Stomach smooth muscle (tissue), 2 donors: Measurements from ENCODE around the gene PLRG1.

Source experiments
- H3K27ac ChIP-seq: one replicate; pipeline ENCODE4 v1.7.0; 2013; ENCODE audit warnings: mild to moderate bottlenecking, low read length, inconsistent platforms
- H3K27me3 ChIP-seq, 2 donors: one replicate each; pipeline ENCODE4 v1.7.0; 2013; ENCODE audit warnings: low read length in 2 of 2; ENCODE audit not compliant: insufficient read depth in 2 of 2, control insufficient read depth in 1 of 2
- H3K36me3 ChIP-seq, 2 donors: one replicate each; pipeline ENCODE4 v1.7.0; 2013; ENCODE audit warnings: low read length in 2 of 2; ENCODE audit not compliant: control insufficient read depth in 2 of 2, insufficient read depth in 2 of 2
- H3K4me1 ChIP-seq: one replicate; pipeline ENCODE4 v1.7.0; 2013; ENCODE audit warnings: low read length; ENCODE audit not compliant: control insufficient read depth, insufficient read depth
- H3K4me3 ChIP-seq, 2 donors: one replicate each; pipeline ENCODE4 v1.7.0; 2013; ENCODE audit warnings: low read length in 2 of 2
- H3K9ac ChIP-seq, 2 donors: one replicate each; pipeline ENCODE4 v1.7.0; 2013; ENCODE audit warnings: low read length in 2 of 2, mild to moderate bottlenecking in 1 of 2
- H3K9me3 ChIP-seq, 2 donors: one replicate each; pipeline ENCODE4 v1.7.0; 2013; ENCODE audit warnings: low read length in 2 of 2; ENCODE audit not compliant: control insufficient read depth in 2 of 2
- donor health status: healthy.
- donor health status: Pancreatic carcinoma.

PLRG1 gene

DNA sequence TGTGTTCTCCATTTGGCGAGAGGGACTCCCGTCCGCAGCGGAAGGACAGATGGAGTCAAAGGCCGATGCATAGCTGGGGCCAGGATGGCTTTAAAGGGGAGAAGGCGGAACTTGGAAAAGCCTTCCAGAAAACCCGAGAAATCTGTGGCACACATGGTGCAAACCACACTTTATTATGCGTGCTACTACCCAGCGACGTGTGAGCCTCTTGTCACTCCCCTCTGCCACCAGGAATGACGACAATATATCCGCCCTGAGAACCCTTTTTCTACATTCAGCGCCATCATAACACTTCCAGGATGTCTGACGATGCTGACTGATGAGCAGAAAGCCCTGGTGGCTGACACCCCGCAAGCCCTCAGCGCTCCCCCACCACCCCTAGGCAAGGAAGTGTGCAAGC lies 57.9 kb downstream of the PLRG1 start:
- H3K27ac ChIP-seq = no peak overlapping the region
- H3K9me3 ChIP-seq = no peaks in the 10 kb centered on the region
- no peak overlapping the region for H3K9ac ChIP-seq
- H3K4me1 ChIP-seq = peaks cover 20% of the 10 kb centered on the region
- H3K4me3 ChIP-seq = peak overlapping the region; percentile 73 to 74
- no peaks in the 10 kb centered on the region for H3K36me3 ChIP-seq
- peaks cover 8% of the 10 kb centered on the region in 2 donors for H3K27me3 ChIP-seq

DNA sequence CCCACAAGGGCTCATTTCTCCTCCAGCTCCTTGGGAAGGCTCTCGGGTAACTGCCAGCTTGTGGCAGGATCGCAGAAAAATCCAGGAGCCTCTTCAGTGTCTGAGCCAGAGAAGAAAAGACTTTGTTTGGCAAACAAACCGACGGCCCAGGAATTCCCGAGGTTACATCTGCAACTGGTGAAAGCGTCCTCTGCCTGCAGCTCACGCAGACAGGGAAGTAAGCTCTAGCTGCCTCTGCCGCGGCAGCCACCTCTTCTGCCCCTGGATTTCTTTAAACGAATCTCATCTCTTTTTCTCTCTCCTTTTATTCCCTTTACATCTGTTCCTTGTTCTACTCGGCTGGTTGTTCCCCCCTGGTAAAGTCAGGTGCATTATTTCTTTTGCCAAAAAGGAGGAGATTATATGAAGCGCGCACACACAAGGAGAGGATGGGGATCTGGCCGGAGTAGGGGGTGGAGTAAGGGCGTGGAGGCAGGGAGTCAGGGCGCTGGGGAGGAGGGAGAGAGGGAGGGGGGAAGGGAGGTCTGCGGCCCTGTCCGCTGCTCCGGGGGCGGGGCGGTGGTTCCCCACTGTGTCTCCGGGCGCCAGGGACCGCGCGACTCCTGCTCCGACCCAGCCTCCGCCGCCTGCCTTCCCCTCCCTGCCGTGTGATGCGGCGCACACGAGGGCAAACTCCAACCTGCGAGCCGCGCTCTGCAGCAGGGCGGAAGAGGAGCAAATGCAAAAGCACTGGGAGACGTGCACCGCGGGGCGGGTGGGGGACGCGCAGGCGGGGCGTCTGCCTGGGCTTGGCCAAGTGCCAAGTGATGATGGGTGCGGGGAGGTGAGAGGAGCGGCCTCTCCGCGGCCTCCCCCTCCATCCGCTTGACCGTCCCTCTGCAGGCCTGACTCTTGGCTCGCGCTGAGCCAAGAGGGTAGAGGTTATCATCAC lies 58.6 kb downstream of the PLRG1 start, which contains the start of gene DCHS2:
Gene DCHS2, minus strand, starts transcription at position 459 of the 931 bp plus-strand sequence. Its CDS starts 444 bp downstream, at position 15.
- no peak within 1 kb of the TSS for H3K27ac ChIP-seq
- H3K36me3 ChIP-seq = no peaks in the 10 kb centered on the region
- H3K9ac ChIP-seq = peak within 1 kb of the TSS; percentile 2 to 52
- H3K4me3 ChIP-seq = peak within 1 kb of the TSS; percentile 73 to 74
- H3K9me3 ChIP-seq = no peaks in the 10 kb centered on the region
- H3K4me1 ChIP-seq = peaks cover 20% of the 10 kb centered on the region
- H3K27me3 ChIP-seq = peaks cover 8% of the 10 kb centered on the region in 2 donors

DNA sequence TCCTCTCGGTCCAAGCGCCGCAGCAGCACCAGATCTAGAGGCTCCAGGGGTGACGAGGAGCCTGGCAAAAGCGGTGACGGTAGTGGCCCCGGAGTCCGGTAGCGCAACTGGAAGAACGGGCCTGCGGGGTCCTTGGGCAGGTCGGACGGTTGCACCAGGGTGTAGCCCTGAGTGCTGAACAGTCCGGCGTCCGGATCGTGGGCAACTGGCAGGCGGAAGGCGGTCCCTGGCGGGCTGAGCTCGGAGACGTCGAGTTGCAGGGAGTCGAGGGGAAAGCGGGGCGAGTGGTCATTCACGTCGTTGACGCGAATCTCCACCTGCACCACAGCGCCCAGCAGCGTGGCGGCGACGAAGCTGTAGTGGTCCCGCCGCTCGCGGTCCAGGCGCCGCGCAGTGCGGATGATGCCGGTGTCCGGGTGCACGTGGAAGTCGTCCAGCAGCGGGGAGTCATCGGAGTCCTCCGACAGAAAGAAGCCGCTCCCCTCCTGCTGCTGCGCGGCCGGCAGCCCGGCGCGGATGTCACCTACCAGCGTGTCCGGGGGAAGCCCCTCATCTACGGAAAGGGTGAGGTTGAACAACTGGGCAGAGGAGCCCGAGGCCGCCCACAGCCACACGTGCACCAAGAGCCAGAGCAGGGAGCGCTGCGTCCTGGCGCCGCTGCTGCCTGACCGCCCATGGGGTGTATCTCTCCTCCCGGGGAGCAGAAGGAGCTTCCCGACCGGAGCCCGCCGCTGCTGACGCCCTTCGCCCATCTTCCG lies 59.4 kb downstream of the PLRG1 start:
- H3K9me3 ChIP-seq = no peaks in the 10 kb centered on the region
- peak overlapping the region; percentile 73 to 74 for H3K4me3 ChIP-seq
- H3K27me3 ChIP-seq = peaks cover 8% of the 10 kb centered on the region in 2 donors
- H3K36me3 ChIP-seq = no peaks in the 10 kb centered on the region
- H3K27ac ChIP-seq = no peak overlapping the region
- H3K9ac ChIP-seq = peak overlapping the region; percentile 2 to 52
- peaks cover 20% of the 10 kb centered on the region for H3K4me1 ChIP-seq

DNA sequence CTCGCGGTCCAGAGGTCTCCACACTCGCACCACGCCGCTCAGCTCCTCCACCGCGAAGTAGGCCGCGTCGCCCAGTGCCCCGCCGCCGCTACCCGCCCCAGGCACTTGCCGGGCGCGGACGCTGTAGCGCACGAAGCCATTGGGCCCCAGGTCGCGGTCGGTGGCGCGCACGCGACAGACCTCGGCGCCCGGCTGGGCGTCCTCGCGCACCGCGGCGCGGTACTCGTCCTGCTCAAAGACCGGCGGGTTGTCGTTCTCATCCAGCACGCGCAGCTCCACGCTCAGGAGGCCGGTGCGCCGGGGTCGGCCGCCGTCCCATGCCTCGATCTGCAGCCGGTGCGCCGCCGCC lies 60.0 kb downstream of the PLRG1 start:
- Histone ChIP-seq H3K36me3 (no peaks in the 10 kb centered on the region), H3K9ac (no peak overlapping the region), H3K27me3 (peaks cover 8% of the 10 kb centered on the region in 2 donors), H3K27ac (no peak overlapping the region), H3K4me1 (peaks cover 20% of the 10 kb centered on the region), H3K9me3 (no peaks in the 10 kb centered on the region), H3K4me3 (peak overlapping the region; percentile 73 to 74)

DNA sequence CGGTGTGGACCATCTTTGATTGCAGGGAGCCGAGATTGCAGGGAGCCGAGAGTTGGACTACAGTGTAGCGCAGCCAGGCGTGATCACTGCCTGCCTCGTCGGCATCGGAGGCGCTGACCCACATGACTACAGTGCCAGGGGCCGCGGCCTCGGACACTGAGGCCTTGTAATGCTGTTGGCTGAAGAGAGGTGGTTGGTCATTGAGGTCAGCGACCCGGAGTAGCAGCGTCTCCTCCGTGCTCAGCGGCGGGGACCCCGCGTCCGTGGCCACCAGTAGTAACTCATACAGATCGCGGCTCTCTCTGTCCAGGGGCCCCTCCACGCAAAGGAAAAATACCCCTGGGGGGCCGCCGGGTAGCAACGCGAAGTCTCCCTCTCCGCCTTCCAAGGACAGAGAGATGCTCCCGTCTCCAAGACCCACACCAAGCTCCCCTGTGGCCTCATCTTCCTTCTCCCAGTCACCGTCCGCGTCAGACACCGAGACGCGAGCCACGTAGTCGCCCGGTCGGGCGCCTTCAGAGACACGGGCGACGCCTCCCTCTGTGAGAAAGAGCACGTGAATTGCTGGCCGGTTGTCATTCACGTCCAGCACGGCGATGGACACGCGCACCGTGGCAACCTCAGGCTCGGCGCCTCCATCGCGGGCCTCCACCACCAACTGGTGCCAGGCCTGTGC lies 60.5 kb downstream of the PLRG1 start:
- H3K27me3 ChIP-seq = peaks cover 8% of the 10 kb centered on the region in 2 donors
- H3K36me3 ChIP-seq = no peaks in the 10 kb centered on the region
- H3K27ac ChIP-seq = no peak overlapping the region
- peaks cover 20% of the 10 kb centered on the region for H3K4me1 ChIP-seq
- no peaks in the 10 kb centered on the region for H3K9me3 ChIP-seq
- H3K4me3 ChIP-seq = peak overlapping the region; percentile 73 to 74
- no peak overlapping the region for H3K9ac ChIP-seq

DNA sequence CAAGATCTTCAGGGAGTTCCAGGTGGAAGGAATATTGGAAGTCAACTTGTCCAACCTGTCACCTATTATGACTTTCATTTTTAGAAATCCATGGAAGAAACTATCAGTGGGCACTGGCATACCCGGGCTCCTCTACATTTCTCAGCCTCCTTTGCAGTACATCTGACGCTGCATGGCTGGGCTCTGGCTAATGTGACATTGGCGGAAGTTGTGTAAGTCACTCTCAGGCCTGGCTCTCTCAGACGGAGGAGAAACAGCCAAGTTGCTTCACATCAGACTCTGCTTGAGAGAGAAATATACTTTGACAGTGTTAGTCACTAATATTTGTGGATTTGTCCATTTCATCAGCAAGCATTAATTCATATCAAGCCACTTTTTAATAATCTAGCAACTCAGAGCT lies 63.1 kb downstream of the PLRG1 start:
- H3K27ac ChIP-seq = no peak overlapping the region
- H3K9me3 ChIP-seq = no peaks in the 10 kb centered on the region
- no peaks in the 10 kb centered on the region for H3K36me3 ChIP-seq
- H3K4me3 ChIP-seq = no peak overlapping the region
- H3K27me3 ChIP-seq = peaks cover 4 to 8% of the 10 kb centered on the region in 2 donors
- H3K4me1 ChIP-seq = peaks cover 17% of the 10 kb centered on the region
- H3K9ac ChIP-seq = no peak overlapping the region

DNA sequence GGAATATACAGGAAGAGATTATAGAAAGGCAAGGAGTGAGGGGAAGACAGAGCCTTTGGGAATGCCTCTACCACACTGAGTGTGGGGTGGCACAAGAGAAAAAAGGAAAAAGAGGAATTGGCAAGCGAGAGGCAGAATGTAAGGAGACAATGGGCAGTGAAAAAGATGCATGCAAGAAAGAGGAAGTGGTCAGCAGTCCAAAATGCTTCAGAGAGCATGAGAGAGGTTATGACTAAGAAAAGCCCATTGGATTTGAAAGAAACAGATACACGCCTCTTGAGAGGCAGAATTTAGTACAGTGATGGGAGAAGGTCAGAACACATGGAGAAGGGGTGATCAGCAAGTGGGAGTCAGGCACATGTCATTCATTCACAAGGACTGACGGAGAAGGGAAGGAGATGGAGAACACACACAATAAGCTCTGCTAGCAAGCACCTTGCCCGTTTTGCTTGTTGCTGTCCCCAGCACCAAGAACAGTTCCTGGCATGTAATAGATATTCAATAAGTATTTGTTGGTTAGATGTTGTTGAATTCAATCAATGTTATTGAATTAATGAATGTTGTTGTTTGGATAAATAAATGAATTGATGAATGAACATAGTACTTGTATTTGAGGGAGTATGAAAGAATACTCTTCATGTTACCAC lies 65.0 kb downstream of the PLRG1 start:
- Histone ChIP-seq H3K27me3 (peaks cover 2 to 4% of the 10 kb centered on the region in 2 donors), H3K4me3 (no peak overlapping the region), H3K9me3 (no peaks in the 10 kb centered on the region)

More for the DNA sequence above, 65.0 kb downstream of the PLRG1 start:
- H3K36me3 ChIP-seq = no peaks in the 10 kb centered on the region
- peaks cover 3% of the 10 kb centered on the region for H3K4me1 ChIP-seq
- no peak overlapping the region for H3K9ac ChIP-seq
- no peak overlapping the region for H3K27ac ChIP-seq
